Measurements from ENCODE around the gene CDKAL1. TPM values are rescaled to one million over a fixed set of nuclear protein-coding genes. Genes with fewer than 3 reads are reported as not detected.

Gene CDKAL1
- total and polyA plus RNA-seq, 10 donors = 4.8 to 26.9 (median 20.1) TPM

DNA sequence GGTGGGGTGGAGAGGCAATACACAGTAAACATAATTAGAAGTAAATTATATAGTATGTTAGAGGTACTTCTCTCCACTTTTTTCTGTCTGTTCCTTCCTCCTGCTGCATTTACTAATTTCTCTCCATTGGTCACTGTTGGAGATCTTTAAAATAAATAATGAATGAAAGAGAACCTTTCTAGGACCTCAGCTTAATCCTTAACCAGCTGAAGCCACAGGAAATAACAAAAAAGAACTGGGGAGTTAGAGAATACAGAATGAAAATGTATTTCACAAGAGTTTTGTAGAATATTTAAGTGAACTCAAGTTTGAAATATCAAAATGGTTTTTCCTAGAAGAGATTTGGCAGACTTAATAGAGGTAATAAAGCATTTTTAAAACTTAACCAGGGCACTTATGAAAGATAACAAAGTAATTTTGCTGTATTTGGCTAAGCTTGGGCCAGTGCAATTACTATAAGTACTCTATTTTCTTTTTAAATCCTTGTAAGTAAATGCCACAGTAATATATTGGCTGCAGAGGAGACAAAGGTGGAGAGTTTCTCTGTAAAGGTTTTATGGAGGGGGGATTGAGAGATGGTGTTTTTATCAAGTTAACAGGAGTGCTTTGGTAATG is 405.0 kb downstream of the CDKAL1 start:
- Histone ChIP-seq H3K36me3 (no peaks in the 10 kb centered on the region), H3K4me3 (no peak overlapping the region), H3K4me1 (no peaks in the 10 kb centered on the region), H3K27ac (no peak overlapping the region), H3K9me3 (peaks cover 0 to 26% (median 15%) of the 10 kb centered on the region in 8 donors), H3K27me3 (replicated peaks in 1 of 7) (no peaks in the 10 kb centered on the region)
- no peak for DNase-seq
- intact Hi-C loops (cut with DNase I; ENCODE audit: low total_unique reads) = no loop called here
- TF ChIP-seq, protein P1, sequence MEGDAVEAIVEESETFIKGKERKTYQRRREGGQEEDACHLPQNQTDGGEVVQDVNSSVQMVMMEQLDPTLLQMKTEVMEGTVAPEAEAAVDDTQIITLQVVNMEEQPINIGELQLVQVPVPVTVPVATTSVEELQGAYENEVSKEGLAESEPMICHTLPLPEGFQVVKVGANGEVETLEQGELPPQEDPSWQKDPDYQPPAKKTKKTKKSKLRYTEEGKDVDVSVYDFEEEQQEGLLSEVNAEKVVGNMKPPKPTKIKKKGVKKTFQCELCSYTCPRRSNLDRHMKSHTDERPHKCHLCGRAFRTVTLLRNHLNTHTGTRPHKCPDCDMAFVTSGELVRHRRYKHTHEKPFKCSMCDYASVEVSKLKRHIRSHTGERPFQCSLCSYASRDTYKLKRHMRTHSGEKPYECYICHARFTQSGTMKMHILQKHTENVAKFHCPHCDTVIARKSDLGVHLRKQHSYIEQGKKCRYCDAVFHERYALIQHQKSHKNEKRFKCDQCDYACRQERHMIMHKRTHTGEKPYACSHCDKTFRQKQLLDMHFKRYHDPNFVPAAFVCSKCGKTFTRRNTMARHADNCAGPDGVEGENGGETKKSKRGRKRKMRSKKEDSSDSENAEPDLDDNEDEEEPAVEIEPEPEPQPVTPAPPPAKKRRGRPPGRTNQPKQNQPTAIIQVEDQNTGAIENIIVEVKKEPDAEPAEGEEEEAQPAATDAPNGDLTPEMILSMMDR (IDR thresholded peaks at IDR 0.05 in 8 of 11, conservative IDR thresholded peaks at IDR 0.05 in 3 of 11) = no peak
- TF ChIP-seq POLR2A (IDR thresholded peaks at IDR 0.05) (no peak), POLR2AphosphoS5 (IDR thresholded peaks at IDR 0.05) (no peak)

DNA sequence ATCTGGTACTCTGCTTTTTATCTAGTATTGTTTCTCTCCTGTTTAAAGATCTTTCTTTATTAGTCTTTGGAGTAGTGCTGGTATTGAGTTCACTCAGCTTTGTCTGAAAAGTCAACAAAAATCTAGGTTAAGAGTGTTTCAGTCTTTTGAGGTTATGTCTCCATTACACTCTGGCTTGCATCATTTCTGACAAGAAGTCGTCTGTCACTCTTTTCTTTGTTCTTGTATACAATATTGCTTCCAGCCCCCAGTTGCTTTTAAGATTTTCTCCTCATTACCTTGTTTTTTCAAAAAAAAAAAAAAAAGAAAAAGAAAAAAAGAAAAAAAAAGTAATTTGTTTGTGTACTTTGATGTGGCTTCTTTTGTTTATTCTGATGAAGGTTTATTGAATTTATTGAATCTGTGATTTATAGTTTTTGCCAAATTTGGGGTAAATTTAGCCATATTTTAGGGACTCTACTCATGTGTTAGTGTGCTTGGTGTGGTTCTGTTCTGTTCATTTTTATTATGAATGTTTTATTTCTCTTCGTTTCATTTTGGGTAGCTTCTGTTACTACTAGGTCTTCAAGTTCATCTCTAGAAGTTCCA is 408.9 kb downstream of the CDKAL1 start:
- H3K9me3 ChIP-seq = peaks cover 0 to 26% (median 15%) of the 10 kb centered on the region in 8 donors
- WGBS, 5 donors = 67 to 91% (median 89%) methylated on average over 2 of the region's 2 CpGs
- TF ChIP-seq POLR2AphosphoS5 (IDR thresholded peaks at IDR 0.05) (no peak), POLR2A (IDR thresholded peaks at IDR 0.05) (no peak)
- TF ChIP-seq, protein P1 (IDR thresholded peaks at IDR 0.05 in 8 of 11, conservative IDR thresholded peaks at IDR 0.05 in 3 of 11) = no peak
- intact Hi-C loops (cut with DNase I; ENCODE audit: low total_unique reads) = no loop called here
- H3K36me3 ChIP-seq = no peaks in the 10 kb centered on the region
- H3K4me3 ChIP-seq = no peak overlapping the region
- H3K27me3 ChIP-seq (replicated peaks in 1 of 7) = no peaks in the 10 kb centered on the region
- DNase-seq = no peak
- H3K4me1 ChIP-seq = no peaks in the 10 kb centered on the region
- no peak overlapping the region for H3K27ac ChIP-seq

DNA sequence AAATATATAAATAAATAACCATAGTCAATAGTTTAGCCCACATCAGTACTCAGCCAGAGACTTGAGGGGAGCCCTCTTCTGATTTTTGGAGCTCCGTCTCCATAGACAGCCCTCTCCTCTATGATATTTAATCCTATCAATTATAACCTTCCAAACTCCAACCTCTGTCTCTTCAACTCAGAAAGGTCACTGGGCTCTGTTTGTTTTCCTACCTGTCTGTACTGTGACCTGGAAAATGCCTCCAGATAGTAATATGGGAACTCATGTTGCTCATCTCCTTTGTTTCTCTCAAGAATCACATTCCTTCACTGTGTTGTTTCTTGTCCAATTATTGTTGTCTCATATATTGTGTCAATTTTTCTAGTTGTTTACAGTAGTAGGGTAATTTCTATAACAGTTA is 409.7 kb downstream of the CDKAL1 start:
- no peak for DNase-seq
- 96 to 100% (median 97%) methylated on average over 1 of the region's 1 CpG for WGBS, 5 donors
- TF ChIP-seq POLR2AphosphoS5 (IDR thresholded peaks at IDR 0.05) = no peak
- TF ChIP-seq, protein P1 (IDR thresholded peaks at IDR 0.05 in 8 of 11, conservative IDR thresholded peaks at IDR 0.05 in 3 of 11) = no peak
- no peak for TF ChIP-seq POLR2A (IDR thresholded peaks at IDR 0.05)
- no peaks in the 10 kb centered on the region for H3K36me3 ChIP-seq
- intact Hi-C loops (cut with DNase I; ENCODE audit: low total_unique reads) = no loop called here
- H3K4me1 ChIP-seq = no peaks in the 10 kb centered on the region
- no peak overlapping the region for H3K4me3 ChIP-seq
- no peaks in the 10 kb centered on the region for H3K27me3 ChIP-seq (replicated peaks in 1 of 7)
- no peak overlapping the region for H3K27ac ChIP-seq
- peaks cover 0 to 26% (median 15%) of the 10 kb centered on the region in 8 donors for H3K9me3 ChIP-seq

DNA sequence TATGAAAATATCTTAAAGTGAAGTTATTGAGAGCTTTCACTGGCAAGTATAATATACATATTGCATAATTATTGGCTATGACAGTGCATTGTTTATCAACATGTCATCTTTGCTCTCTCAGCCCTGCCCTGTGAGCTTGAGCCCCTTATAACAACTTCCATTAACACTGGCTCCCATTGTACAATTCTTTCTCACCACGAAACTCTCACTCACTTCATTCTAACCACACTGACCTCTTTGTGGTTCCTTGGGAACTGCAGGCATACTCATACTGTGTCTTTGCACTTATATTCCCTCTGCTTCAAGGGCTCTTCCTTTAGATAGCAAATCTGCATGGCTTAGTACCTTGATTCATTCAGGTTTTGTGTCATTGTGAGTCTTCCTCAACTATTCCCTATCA is 411.8 kb downstream of the CDKAL1 start:
- TF ChIP-seq, protein P1 (IDR thresholded peaks at IDR 0.05 in 8 of 11, conservative IDR thresholded peaks at IDR 0.05 in 3 of 11) = no peak
- no peak for TF ChIP-seq POLR2A (IDR thresholded peaks at IDR 0.05)
- TF ChIP-seq POLR2AphosphoS5 (IDR thresholded peaks at IDR 0.05) = no peak
- no peak overlapping the region for H3K27ac ChIP-seq
- H3K4me1 ChIP-seq = no peaks in the 10 kb centered on the region
- intact Hi-C loops (cut with DNase I; ENCODE audit: low total_unique reads) = no loop called here
- no peak overlapping the region for H3K4me3 ChIP-seq
- no peaks in the 10 kb centered on the region for H3K27me3 ChIP-seq (replicated peaks in 1 of 7)
- H3K36me3 ChIP-seq = no peaks in the 10 kb centered on the region
- no peak for DNase-seq
- WGBS, 5 donors = 51 to 74% (median 61%) methylated on average over 1 of the region's 1 CpG
- peaks cover 0 to 26% (median 15%) of the 10 kb centered on the region in 8 donors for H3K9me3 ChIP-seq

Measured in spleen (tissue), 11 donors.